Measurements from ENCODE around the gene SPATA31D1. TPM values are rescaled to one million over a fixed set of nuclear protein-coding genes. Genes with fewer than 3 reads are reported as not detected.

The SPATA31D1 gene
- total RNA-seq, 1 experiment from 2014 or later, result not detected

DNA sequence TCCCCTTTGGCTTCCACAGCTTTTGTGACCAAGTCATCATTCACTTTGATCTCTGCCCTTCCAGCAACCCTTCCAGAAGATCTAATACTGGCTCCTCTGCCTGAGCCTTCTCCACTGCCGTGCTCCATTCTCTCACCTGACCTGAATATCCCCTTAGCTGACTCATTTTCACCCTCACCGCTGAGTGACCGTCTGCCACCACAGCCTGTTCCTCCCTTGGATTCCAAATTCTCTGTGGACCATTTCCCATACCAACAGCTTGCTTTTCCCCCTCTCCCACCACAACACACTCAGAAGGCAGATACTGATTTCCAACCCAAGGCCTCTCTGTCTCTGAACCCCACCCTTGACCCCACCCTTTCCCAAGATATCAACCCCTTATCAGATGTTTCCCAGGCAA, 20.5 kb upstream of the SPATA31D1 start:
- no peaks in the 10 kb centered on the region for H3K4me1 ChIP-seq (ENCODE audit: control insufficient read depth in 1 of 2, insufficient read depth in 2 of 2, low read length in 2 of 2)
- H3K4me2 ChIP-seq (ENCODE audit: low read length), result no peak overlapping the region
- H4K20me1 ChIP-seq (ENCODE audit: insufficient read depth), result no peaks in the 10 kb centered on the region
- H3K9ac ChIP-seq (ENCODE audit: low read length), result no peak overlapping the region
- H3K27me3 ChIP-seq (ENCODE audit: insufficient read depth, low read length), result no peaks in the 10 kb centered on the region
- no peak overlapping the region for H2AFZ ChIP-seq (ENCODE audit: low read depth, low read length, poor library complexity, severe bottlenecking)
- no peaks in the 10 kb centered on the region for H3K9me2 ChIP-seq (ENCODE audit: insufficient read depth)
- DNase-seq (ENCODE audit: low read depth, low spot score) (no peak), ATAC-seq (no peak)
- ChIA-PET POLR2A (no interaction called here), CTCF (no interaction called here), RAD21 (ENCODE audit: low non-redundant PET in 1 of 2, low total read pairs in 2 of 2, uncharacterized antibody in 2 of 2, unreplicated experiment in 2 of 2) (no interaction called here)
- no peak overlapping the region for H3K4me3 ChIP-seq (replicated peaks in 1 of 2; ENCODE audit: low read depth in 1 of 2, low read length in 2 of 2)
- intact Hi-C loops (cut with micrococcal nuclease), result no loop called here
- no peak overlapping the region for H3K27ac ChIP-seq (ENCODE audit: low read depth, low read length)
- TF ChIP-seq CTCF (IDR thresholded peaks at IDR 0.05 in 2 of 3, conservative IDR thresholded peaks at IDR 0.05 in 1 of 3; ENCODE audit: borderline replicate concordance in 1 of 3, insufficient read depth in 1 of 3, low read depth in 2 of 3, low read length in 2 of 3) (no peak), EZH2 (IDR thresholded peaks at IDR 0.05) (no peak), SIN3A (IDR thresholded peaks at IDR 0.05; ENCODE audit: low read depth) (no peak), CEBPB (IDR thresholded peaks at IDR 0.05; ENCODE audit: low read depth) (no peak), TCF7L2 (IDR thresholded peaks at IDR 0.05; ENCODE audit: borderline replicate concordance, extremely low read depth, insufficient read depth, insufficient read length) (no peak), EGR1 (IDR thresholded peaks at IDR 0.05; ENCODE audit: low read depth) (no peak), POLR2A (IDR thresholded peaks at IDR 0.05; ENCODE audit: borderline replicate concordance, extremely low read depth, insufficient read depth, insufficient read length) (no peak), RAD21 (IDR thresholded peaks at IDR 0.05; ENCODE audit: low read depth) (no peak), POLR2AphosphoS5 (IDR thresholded peaks at IDR 0.05; ENCODE audit: low read depth, low read length) (no peak), ZFX (IDR thresholded peaks at IDR 0.05) (no peak), FOSL1 (IDR thresholded peaks at IDR 0.05; ENCODE audit: low read depth) (no peak), SRF (IDR thresholded peaks at IDR 0.05; ENCODE audit: low read depth) (no peak), YY1 (IDR thresholded peaks at IDR 0.05; ENCODE audit: extremely low read depth, insufficient replicate concordance, low read depth, low read length) (no peak)
- TF ChIP-seq, protein P1, sequence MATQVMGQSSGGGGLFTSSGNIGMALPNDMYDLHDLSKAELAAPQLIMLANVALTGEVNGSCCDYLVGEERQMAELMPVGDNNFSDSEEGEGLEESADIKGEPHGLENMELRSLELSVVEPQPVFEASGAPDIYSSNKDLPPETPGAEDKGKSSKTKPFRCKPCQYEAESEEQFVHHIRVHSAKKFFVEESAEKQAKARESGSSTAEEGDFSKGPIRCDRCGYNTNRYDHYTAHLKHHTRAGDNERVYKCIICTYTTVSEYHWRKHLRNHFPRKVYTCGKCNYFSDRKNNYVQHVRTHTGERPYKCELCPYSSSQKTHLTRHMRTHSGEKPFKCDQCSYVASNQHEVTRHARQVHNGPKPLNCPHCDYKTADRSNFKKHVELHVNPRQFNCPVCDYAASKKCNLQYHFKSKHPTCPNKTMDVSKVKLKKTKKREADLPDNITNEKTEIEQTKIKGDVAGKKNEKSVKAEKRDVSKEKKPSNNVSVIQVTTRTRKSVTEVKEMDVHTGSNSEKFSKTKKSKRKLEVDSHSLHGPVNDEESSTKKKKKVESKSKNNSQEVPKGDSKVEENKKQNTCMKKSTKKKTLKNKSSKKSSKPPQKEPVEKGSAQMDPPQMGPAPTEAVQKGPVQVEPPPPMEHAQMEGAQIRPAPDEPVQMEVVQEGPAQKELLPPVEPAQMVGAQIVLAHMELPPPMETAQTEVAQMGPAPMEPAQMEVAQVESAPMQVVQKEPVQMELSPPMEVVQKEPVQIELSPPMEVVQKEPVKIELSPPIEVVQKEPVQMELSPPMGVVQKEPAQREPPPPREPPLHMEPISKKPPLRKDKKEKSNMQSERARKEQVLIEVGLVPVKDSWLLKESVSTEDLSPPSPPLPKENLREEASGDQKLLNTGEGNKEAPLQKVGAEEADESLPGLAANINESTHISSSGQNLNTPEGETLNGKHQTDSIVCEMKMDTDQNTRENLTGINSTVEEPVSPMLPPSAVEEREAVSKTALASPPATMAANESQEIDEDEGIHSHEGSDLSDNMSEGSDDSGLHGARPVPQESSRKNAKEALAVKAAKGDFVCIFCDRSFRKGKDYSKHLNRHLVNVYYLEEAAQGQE (IDR thresholded peaks at IDR 0.05; ENCODE audit: low read depth), result no peak
- TF ChIP-seq, protein P2, sequence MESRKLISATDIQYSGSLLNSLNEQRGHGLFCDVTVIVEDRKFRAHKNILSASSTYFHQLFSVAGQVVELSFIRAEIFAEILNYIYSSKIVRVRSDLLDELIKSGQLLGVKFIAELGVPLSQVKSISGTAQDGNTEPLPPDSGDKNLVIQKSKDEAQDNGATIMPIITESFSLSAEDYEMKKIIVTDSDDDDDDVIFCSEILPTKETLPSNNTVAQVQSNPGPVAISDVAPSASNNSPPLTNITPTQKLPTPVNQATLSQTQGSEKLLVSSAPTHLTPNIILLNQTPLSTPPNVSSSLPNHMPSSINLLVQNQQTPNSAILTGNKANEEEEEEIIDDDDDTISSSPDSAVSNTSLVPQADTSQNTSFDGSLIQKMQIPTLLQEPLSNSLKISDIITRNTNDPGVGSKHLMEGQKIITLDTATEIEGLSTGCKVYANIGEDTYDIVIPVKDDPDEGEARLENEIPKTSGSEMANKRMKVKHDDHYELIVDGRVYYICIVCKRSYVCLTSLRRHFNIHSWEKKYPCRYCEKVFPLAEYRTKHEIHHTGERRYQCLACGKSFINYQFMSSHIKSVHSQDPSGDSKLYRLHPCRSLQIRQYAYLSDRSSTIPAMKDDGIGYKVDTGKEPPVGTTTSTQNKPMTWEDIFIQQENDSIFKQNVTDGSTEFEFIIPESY (IDR thresholded peaks at IDR 0.05; ENCODE audit: extremely low read depth, insufficient replicate concordance, low read length), result no peak
- BruUV-seq (replicated peaks), result no TSS peak
- no peaks in the 10 kb centered on the region for H3K9me3 ChIP-seq (ENCODE audit: control insufficient read depth in 1 of 2, insufficient read depth in 1 of 2, low read depth in 1 of 2, low read length in 2 of 2)
- H3K36me3 ChIP-seq (ENCODE audit: control insufficient read depth in 1 of 2, insufficient read depth in 2 of 2, low read length in 2 of 2), result no peaks in the 10 kb centered on the region
- no peaks in the 10 kb centered on the region for H3K79me2 ChIP-seq (ENCODE audit: insufficient read depth, low read length)

Measured in HCT116 (cell line).